GM10266 (cell line): ENCODE data around the gene RNF111.

ENCODE experiments used
- DNase-seq: peaks from one replicate; pipeline ENCODE4 v3.0.0; 2012; ENCODE audit errors: extremely low spot score
- CTCF ChIP-seq: IDR thresholded peaks from 2 replicates; pipeline ENCODE4 v1.5.1; 2012; ENCODE audit warnings: mild to moderate bottlenecking, low read depth; ENCODE audit not compliant: control insufficient read depth, insufficient read depth; ENCODE audit errors: missing control alignments

Gene RNF111

GRCh38 chr15:58987491-58988005 is at the start of gene RNF111:
RNF111 (plus strand) TSS chr15:58987663; CDS start chr15:59030823, 43,160 bp downstream.
- peak; percentile 89 for DNase-seq
- no peak for TF ChIP-seq CTCF

GRCh38 chr15:58947179-58947578 is 40.3 kb upstream of the RNF111 start:
- no peak for TF ChIP-seq CTCF
- DNase-seq: no peak

GRCh38 chr15:58951388-58952007 is 36.0 kb upstream of the RNF111 start:
- DNase-seq: no peak
- no peak for TF ChIP-seq CTCF

- no peak for TF ChIP-seq CTCF
- DNase-seq: no peak
These were observed 34.7 kb upstream of the RNF111 start for GRCh38 chr15:58952751-58953150.

- TF ChIP-seq CTCF: peak; percentile 76
- peak; percentile 37 for DNase-seq
These were observed 30.1 kb upstream of the RNF111 start for GRCh38 chr15:58957101-58957973.

GRCh38 chr15:58958811-58959210 is 28.7 kb upstream of the RNF111 start:
- TF ChIP-seq CTCF: no peak

GRCh38 chr15:58962136-58962535 is 25.3 kb upstream of the RNF111 start:
- TF ChIP-seq CTCF: no peak

More at GRCh38 chr15:58958811-58959210, 28.7 kb upstream of the RNF111 start:
- DNase-seq: no peak

More at GRCh38 chr15:58962136-58962535, 25.3 kb upstream of the RNF111 start:
- no peak for DNase-seq
